Measurements from ENCODE around the gene DCLK1.

Gene DCLK1

GRCh38 chr13:35947315-35947714 is 183.9 kb downstream of the DCLK1 start:
- no peak for DNase-seq (ENCODE audit: low read depth)

- no peak for DNase-seq (ENCODE audit: low read depth)
These were observed 185.8 kb downstream of the DCLK1 start for GRCh38 chr13:35945368-35945767.

- no peak for DNase-seq (ENCODE audit: low read depth)
These were observed 189.8 kb downstream of the DCLK1 start for GRCh38 chr13:35941374-35941773.

- no peak for DNase-seq (ENCODE audit: low read depth)
These were observed 190.4 kb downstream of the DCLK1 start for GRCh38 chr13:35940734-35941133.

GRCh38 chr13:35936246-35936978 is 194.8 kb downstream of the DCLK1 start:
- DNase-seq (ENCODE audit: low read depth): no peak

- DNase-seq (ENCODE audit: low read depth): no peak
These were observed 200.2 kb downstream of the DCLK1 start for GRCh38 chr13:35930665-35931631.

GRCh38 chr13:35927567-35928021 is 203.6 kb downstream of the DCLK1 start:
- DNase-seq (ENCODE audit: low read depth): no peak

- DNase-seq (ENCODE audit: low read depth): peak; percentile 14
These were observed 204.2 kb downstream of the DCLK1 start for GRCh38 chr13:35926859-35927530.

GRCh38 chr13:35925669-35926068 is 205.5 kb downstream of the DCLK1 start:
- no peak for DNase-seq (ENCODE audit: low read depth)

GRCh38 chr13:35923347-35923746 is 207.8 kb downstream of the DCLK1 start:
- DNase-seq (ENCODE audit: low read depth): no peak

- DNase-seq (ENCODE audit: low read depth): no peak
These were observed 210.4 kb downstream of the DCLK1 start for GRCh38 chr13:35920816-35921215.

GRCh38 chr13:35917942-35918645 is 213.1 kb downstream of the DCLK1 start:
- DNase-seq (ENCODE audit: low read depth): peak; percentile 33

GRCh38 chr13:35917252-35917941 is 213.8 kb downstream of the DCLK1 start:
- peak; percentile 23 for DNase-seq (ENCODE audit: low read depth)

- DNase-seq (ENCODE audit: low read depth): no peak
These were observed 215.0 kb downstream of the DCLK1 start for GRCh38 chr13:35916146-35916545.

- DNase-seq (ENCODE audit: low read depth): no peak
These were observed 216.5 kb downstream of the DCLK1 start for GRCh38 chr13:35914662-35915061.

- no peak for DNase-seq (ENCODE audit: low read depth)
These were observed 218.3 kb downstream of the DCLK1 start for GRCh38 chr13:35912841-35913240.

GRCh38 chr13:35909837-35910540 is 221.2 kb downstream of the DCLK1 start:
- no peak for DNase-seq (ENCODE audit: low read depth)

- no peak for DNase-seq (ENCODE audit: low read depth)
These were observed 222.1 kb downstream of the DCLK1 start for GRCh38 chr13:35909091-35909490.

- DNase-seq (ENCODE audit: low read depth): no peak
These were observed 223.0 kb downstream of the DCLK1 start for GRCh38 chr13:35908226-35908625.

- no peak for DNase-seq (ENCODE audit: low read depth)
These were observed 224.5 kb downstream of the DCLK1 start for GRCh38 chr13:35906636-35907035.

GRCh38 chr13:35903075-35903474 is 228.1 kb downstream of the DCLK1 start:
- DNase-seq (ENCODE audit: low read depth): no peak

All from fibroblast of gingiva (primary cell).